B cell (primary cell): ENCODE results near the gene DNALI1. TPM values are rescaled to one million over a fixed set of nuclear protein-coding genes. Genes with fewer than 3 reads are reported as not detected.
"Not testable (repeated sequence)": the region's sequence is repeated elsewhere in the genome, so short reads cannot be mapped to it uniquely, and the experiment has no call there.

Source experiments
- ATAC-seq: fragments of 200-7000 bp; cut with Tn5 transposase; one replicate; pipeline ENCODE4 v1.10.0; 2021; ENCODE audit warnings: low read depth, mild to moderate bottlenecking, moderate number of reproducible peaks, moderate library complexity
- CTCF ChIA-PET: fragments of 350-600 bp; sonication (Branson Sonifier 250); formaldehyde crosslinking; loops from one replicate; lab custom pipeline; 2021; ENCODE audit warnings: antibody characterized with exemption, inconsistent platforms; lab: Charles Lee
- POLR2A ChIA-PET: fragments of 350-600 bp; sonication (Branson Sonifier 250); formaldehyde crosslinking; loops from one replicate; lab custom pipeline; 2021; ENCODE audit warnings: antibody characterized with exemption; lab: Charles Lee
- DNase-seq: peaks from one replicate; pipeline ENCODE4 v3.0.0; 2013
- H2AFZ ChIP-seq: 2 replicates; pipeline ENCODE4 v1.6.1; 2012; ENCODE audit warnings: mild to moderate bottlenecking, low read depth, low read length; ENCODE audit not compliant: insufficient read depth, poor library complexity, severe bottlenecking
- H3K27ac ChIP-seq, 2 donors: 1 replicate in 1 of 2; 2 replicates in 1 of 2; pipeline ENCODE4 v1.5.1; 2012 to 2013; ENCODE audit warnings: low read length in 2 of 2, mild to moderate bottlenecking in 2 of 2, moderate library complexity in 1 of 2
- H3K27me3 ChIP-seq, 4 experiments: fragments of 200-600 bp in 1 of 4; sonication (generic) in 1 of 4; replicated peaks in 1 of 4; 1 replicate in 2 of 4; 2 replicates in 2 of 4; pipeline versions ENCODE4 v1.6.1 to v1.7.0; 2013 to 2016; ENCODE audit warnings: low read length in 3 of 4, mild to moderate bottlenecking in 2 of 4, mixed read lengths in 1 of 4, moderate library complexity in 1 of 4; ENCODE audit not compliant: insufficient read depth in 4 of 4, control insufficient read depth in 3 of 4; ENCODE audit errors: control extremely low read depth in 1 of 4
- H3K36me3 ChIP-seq, 2 experiments: replicated peaks in 1 of 2; 1 replicate in 1 of 2; 2 replicates in 1 of 2; pipeline versions ENCODE4 v1.6.1 to v1.7.1; 2013; ENCODE audit warnings: low read length in 1 of 2; ENCODE audit not compliant: insufficient read depth in 2 of 2, control insufficient read depth in 1 of 2; ENCODE audit errors: control extremely low read depth in 1 of 2, extremely low read depth in 1 of 2
- H3K4me1 ChIP-seq, 2 donors: fragments of 200-600 bp in 1 of 2; sonication (generic) in 1 of 2; 1 replicate in 1 of 2; 2 replicates in 1 of 2; pipeline versions ENCODE4 v1.5.1 to v1.6.1; 2013 to 2017; ENCODE audit warnings: low read length in 2 of 2; ENCODE audit not compliant: control insufficient read depth in 2 of 2, insufficient read depth in 2 of 2
- H3K4me2 ChIP-seq: replicated peaks from 2 replicates; pipeline ENCODE3; 2012; ENCODE audit warnings: mild to moderate bottlenecking, low read depth, low read length; ENCODE audit not compliant: poor library complexity, severe bottlenecking
- H3K4me3 ChIP-seq, 5 experiments: fragments of 200-600 bp in 1 of 5; sonication (generic) in 1 of 5; 1 replicate in 3 of 5; 2 replicates in 2 of 5; pipeline versions ENCODE4 v1.5.1 to v1.7.0; 2011 to 2016; ENCODE audit warnings: low read length in 4 of 5, mild to moderate bottlenecking in 4 of 5, low read depth in 2 of 5, control low read depth in 1 of 5, moderate library complexity in 1 of 5; ENCODE audit not compliant: insufficient read depth in 1 of 5; ENCODE audit errors: control extremely low read depth in 1 of 5, extremely low read depth in 1 of 5
- H3K79me2 ChIP-seq: fragments of 200-600 bp; sonication (generic); one replicate; pipeline ENCODE4 v1.6.0; 2016; ENCODE audit warnings: low read length; ENCODE audit not compliant: control insufficient read depth, insufficient read depth
- H3K9ac ChIP-seq: fragments of 200-600 bp; sonication (generic); 2 replicates; pipeline ENCODE4 v1.6.1; 2017; ENCODE audit warnings: mild to moderate bottlenecking, low read length, moderate library complexity
- H3K9me3 ChIP-seq, 3 donors: one replicate each; pipeline versions ENCODE4 v1.6.1 to v1.7.1; 2013; ENCODE audit warnings: low read length in 2 of 3; ENCODE audit not compliant: control insufficient read depth in 2 of 3, insufficient read depth in 1 of 3; ENCODE audit errors: control extremely low read depth in 1 of 3
- H4K20me1 ChIP-seq: 2 replicates; pipeline ENCODE4 v1.6.0; 2012; ENCODE audit warnings: mild to moderate bottlenecking, low read length; ENCODE audit not compliant: insufficient read depth, control insufficient read depth, poor library complexity, severe bottlenecking
- H3K27ac Mint-ChIP-seq: one replicate; pipeline ENCODE4 v1.8.0; 2021; ENCODE audit warnings: mixed read lengths
- H3K27me3 Mint-ChIP-seq: one replicate; pipeline ENCODE4 v1.8.0; 2021; ENCODE audit warnings: mixed read lengths
- H3K4me1 Mint-ChIP-seq: one replicate; pipeline ENCODE4 v1.8.0; 2021; ENCODE audit warnings: mixed read lengths
- H3K4me3 Mint-ChIP-seq: one replicate; pipeline ENCODE4 v1.8.0; 2021; ENCODE audit warnings: mixed read lengths
- H3K9me3 Mint-ChIP-seq: one replicate; pipeline ENCODE4 v1.8.0; 2022; ENCODE audit warnings: mixed read lengths; ENCODE audit not compliant: insufficient read depth
- EZH2 ChIP-seq: IDR thresholded peaks from 2 replicates; pipeline ENCODE4 v1.6.1; 2012; ENCODE audit warnings: borderline replicate concordance, low read depth, mild to moderate bottlenecking, moderate library complexity, low read length; ENCODE audit not compliant: insufficient read depth, poor library complexity, severe bottlenecking
- WGBS: methylation state at CpG from one replicate; pipeline ENCODE4 v1.1.5; 2013; ENCODE audit warnings: missing lambda C conversion rate; ENCODE audit not compliant: insufficient coverage; 5-methylcytosine and 5-hydroxymethylcytosine counted together
- intact Hi-C: fragments of 100-400 bp; cut with micrococcal nuclease; formaldehyde crosslinking; loops from one replicate; pipeline ENCODE4 v1.10.0; 2022
- polyA plus RNA-seq: library from polyadenylated mRNA; depleted of rRNA; stranded (reverse); fragments of >200 nt; gene quantifications from 2 replicates; pipeline ENCODE4 v1.2.3, GENCODE V29; 2012
- total RNA-seq, 2 donors: library from RNA; stranded (reverse); fragments of 120-200 nt in 1 of 2; gene quantifications; 1 replicate in 1 of 2; 2 replicates in 1 of 2; pipeline versions ENCODE4 v1.2.3 to v1.2.4, GENCODE V29; 2013 to 2022
- TF ChIP-seq, protein P1 (sequence below): fragments of 200-600 bp; IDR thresholded peaks from one replicate; pipeline ENCODE4 v1.8.0; 2022; ENCODE audit warnings: antibody characterized with exemption, mild to moderate bottlenecking

Gene DNALI1
- total and polyA plus RNA-seq, 2 donors (not counting 1 experiment from before 2014, with no cell fraction given) = not detected

DNA sequence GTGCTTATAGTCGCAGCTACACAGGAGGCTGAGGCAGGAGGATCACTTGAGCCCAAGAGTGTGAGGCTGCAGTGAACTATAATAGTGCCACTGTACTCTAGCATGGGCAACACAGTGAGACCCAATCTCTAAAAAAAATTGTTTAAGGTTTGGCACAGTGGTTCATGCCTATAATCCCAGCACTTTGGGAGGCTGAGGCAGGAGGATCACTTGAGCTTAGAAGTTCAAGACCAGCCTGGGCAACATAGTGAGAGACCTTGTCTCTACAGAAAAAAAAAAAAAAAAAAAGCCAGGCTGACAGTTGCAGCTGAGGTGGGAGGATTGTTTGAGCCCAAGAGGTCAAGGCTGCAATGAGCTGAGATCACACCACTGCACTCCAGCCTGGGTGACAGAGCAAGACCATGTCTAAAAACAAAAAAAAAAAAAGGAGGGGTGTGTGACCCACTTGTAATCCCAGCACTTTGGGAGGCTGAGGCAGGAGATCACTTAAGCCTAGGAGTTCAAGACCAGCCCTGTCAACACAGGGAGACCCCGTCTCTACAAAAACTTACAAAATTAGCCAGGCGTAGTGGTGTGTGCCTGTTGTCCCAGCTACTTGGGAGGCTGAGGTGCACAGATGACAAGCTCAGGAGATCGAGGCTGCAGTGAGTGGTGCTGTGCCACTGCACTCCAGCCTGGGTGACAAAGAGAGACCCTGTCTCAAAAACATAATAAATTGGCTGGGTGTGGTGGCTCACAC is 24.2 kb upstream of the DNALI1 start:
- H3K27ac Mint-ChIP-seq, H3K4me1 ChIP-seq, H3K27me3 Mint-ChIP-seq, H3K4me3 Mint-ChIP-seq, H3K9ac ChIP-seq, H2AFZ ChIP-seq, ATAC-seq, H3K9me3 Mint-ChIP-seq, H3K4me3 ChIP-seq, H3K4me1 Mint-ChIP-seq, DNase-seq, H3K4me2 ChIP-seq, intact Hi-C loops, POLR2A ChIA-PET, H3K9me3 ChIP-seq, H3K27ac ChIP-seq, H4K20me1 ChIP-seq, H3K27me3 ChIP-seq: not testable (repeated sequence)
- CTCF ChIA-PET = interaction anchor here (0.7 kb wide), 1 partner anchor 22 kb away, joined by 3 read pairs; no protein-coding TSS in a partner anchor
- Histone ChIP-seq H3K79me2 (peaks cover 12% of the 10 kb centered on the region), H3K36me3 (peaks cover 3 to 21% of the 10 kb centered on the region in 2 experiments)
- WGBS = 96% methylated on average over 4 of the region's 4 CpGs

DNA sequence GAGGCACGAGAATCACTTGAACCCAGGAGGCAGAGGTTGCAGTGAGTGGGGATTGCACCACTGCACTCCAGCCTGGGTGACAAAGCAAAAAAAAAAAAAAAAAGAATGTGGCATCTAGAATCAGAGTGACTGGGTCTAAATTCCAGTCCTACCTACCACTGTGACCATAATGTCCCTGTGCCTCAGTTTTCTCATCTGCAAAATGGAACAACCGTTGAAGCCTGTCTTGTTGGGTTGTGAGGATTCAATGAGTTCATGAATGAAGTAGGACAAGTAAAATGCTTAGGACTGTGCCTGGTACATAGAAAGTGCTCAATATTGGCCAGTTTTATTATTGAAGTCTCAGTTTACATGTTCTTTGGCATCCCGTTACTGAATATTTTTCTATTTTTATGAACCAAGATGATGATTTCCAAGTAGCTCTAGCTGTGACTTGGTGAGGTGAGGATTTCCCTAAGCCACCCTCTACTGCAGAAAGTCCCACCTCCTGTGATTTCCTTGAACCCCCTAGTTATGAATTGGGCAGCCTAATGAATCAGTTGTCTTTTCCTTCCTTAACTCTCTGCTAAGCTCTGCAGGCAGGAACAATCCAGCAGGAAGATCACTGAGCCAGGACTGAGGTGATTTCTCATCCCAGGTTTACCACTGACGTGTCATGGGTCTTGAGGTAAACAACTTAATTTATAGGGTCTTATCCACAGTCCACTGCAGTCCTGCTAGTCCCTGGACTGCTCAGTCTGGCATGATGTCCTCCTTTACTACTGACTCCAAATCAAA is 23.2 kb upstream of the DNALI1 start:
- ATAC-seq (no peak), DNase-seq (no peak)
- Histone ChIP-seq H3K79me2 (peaks cover 12% of the 10 kb centered on the region), H3K36me3 (peaks cover 5 to 27% of the 10 kb centered on the region in 2 experiments), H2AFZ (no peak overlapping the region), H3K27ac (no peak overlapping the region), H3K4me2 (no peak overlapping the region), H3K9me3 (no peaks in the 10 kb centered on the region), H3K27me3 (no peaks in the 10 kb centered on the region), H3K9ac (no peak overlapping the region), H3K4me1 (no peaks in the 10 kb centered on the region), H4K20me1 (no peaks in the 10 kb centered on the region), H3K4me3 (no peak overlapping the region)
- WGBS = 100% methylated on average over 1 of the region's 4 CpGs
- ChIA-PET CTCF (interaction anchor here (0.7 kb wide), 1 partner anchor 23 kb away, joined by 3 read pairs; no protein-coding TSS in a partner anchor), POLR2A (no interaction called here)
- Mint-ChIP-seq H3K27me3 (no peaks in the 10 kb centered on the region), H3K9me3 (no peaks in the 10 kb centered on the region), H3K27ac (no peak overlapping the region), H3K4me1 (no peaks in the 10 kb centered on the region), H3K4me3 (no peak overlapping the region)
- intact Hi-C loops = no loop called here
- TF ChIP-seq, protein P1, sequence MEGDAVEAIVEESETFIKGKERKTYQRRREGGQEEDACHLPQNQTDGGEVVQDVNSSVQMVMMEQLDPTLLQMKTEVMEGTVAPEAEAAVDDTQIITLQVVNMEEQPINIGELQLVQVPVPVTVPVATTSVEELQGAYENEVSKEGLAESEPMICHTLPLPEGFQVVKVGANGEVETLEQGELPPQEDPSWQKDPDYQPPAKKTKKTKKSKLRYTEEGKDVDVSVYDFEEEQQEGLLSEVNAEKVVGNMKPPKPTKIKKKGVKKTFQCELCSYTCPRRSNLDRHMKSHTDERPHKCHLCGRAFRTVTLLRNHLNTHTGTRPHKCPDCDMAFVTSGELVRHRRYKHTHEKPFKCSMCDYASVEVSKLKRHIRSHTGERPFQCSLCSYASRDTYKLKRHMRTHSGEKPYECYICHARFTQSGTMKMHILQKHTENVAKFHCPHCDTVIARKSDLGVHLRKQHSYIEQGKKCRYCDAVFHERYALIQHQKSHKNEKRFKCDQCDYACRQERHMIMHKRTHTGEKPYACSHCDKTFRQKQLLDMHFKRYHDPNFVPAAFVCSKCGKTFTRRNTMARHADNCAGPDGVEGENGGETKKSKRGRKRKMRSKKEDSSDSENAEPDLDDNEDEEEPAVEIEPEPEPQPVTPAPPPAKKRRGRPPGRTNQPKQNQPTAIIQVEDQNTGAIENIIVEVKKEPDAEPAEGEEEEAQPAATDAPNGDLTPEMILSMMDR = no peak
- no peak for TF ChIP-seq EZH2
